Stimulated activated CD4-positive, alpha-beta T cell treated with anti-CD3 and anti-CD28 coated beads, Interleukin-15, amount 100 ng/mL, for 48 hours (primary cell): Measurements from ENCODE around the gene CPED1.

Experiments
- DNase-seq, 2 donors: peaks; one replicate each; pipeline ENCODE4 v3.0.0-alpha.2; 2020; ENCODE audit warnings: low read depth in 2 of 2

Gene CPED1

DNA sequence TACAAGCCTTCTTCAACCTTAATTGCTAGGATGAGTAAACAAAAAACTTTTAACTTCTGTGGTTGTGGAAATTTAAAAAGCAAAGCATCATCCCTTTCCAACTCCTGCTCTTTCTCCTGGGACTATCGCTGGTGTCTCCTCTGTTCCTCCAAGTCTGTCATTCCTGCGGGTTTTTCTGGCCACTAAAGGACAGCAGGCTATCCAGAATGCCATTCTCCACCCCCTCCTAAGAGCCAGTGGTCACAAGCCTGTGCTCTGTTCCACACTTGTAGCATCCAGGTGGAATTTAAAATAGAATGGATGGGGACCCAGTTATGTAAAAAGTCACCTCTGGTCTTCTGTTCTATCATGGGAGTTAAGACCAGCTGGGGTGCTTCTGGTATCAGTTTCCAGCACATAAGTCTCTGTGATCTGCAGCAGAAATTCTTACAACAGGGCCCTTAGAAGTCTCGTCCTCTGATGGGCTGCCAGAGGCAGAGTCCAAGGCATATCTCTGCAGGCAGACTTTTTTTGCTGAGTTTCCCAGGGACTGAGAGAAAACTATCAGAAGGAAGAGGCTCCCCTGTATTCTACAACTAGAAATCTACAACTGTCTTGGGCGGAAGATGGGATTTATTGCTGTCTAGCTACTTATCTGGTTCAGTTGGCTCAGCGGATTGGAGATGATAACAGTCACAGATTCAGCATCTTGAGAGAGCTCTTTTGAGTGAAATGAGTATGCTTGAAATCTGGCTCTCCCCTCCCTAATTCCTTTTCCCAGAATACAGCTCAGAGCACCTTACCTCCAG, 335.2 kb downstream of the CPED1 start:
- no peak for DNase-seq

GRCh38 chr7:121327671-121328070, 339.2 kb downstream of the CPED1 start:
- DNase-seq, result no peak

DNA sequence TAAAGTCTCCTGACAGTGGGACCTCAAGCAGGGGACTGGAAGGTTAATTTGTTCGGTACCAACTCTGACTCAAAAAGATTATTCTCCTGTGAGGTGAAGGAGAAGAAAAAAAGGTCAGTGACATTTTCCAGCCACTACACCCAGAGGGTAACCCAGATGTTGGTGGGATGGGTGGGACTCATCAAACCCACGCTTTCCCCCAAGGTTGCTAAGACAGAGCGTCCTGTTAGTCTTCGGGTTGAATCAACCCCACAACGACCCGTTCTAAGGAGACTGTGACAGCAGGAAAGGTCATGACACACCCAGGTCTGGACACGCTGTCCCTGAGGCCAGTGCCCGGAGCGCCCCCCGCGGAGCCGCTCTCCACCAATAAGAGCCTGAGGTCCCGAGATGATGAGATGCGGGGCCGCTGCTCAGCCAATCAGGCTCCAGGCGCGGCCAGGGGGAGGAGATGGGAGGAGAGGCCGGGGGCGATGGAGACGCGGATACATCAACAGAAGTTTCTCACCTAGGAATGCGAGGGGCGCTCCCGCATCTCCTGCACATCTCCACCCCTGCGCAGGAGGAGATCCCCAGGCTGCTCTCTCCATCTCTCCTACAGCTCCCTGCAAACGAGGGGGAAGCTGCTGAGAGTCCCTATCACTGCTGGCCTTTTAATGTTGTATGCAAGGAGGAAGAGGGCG, 340.1 kb downstream of the CPED1 start, which contains the start of gene WNT16:
Gene WNT16 (plus strand): TSS at position 493 of the 683 bp plus-strand sequence. CDS start 293 bp downstream, outside the sequence.
- no peak for DNase-seq

- peak; percentile 7 to 16 for DNase-seq
These were observed 340.9 kb downstream of the CPED1 start for GRCh38 chr7:121329191-121330052.

DNA sequence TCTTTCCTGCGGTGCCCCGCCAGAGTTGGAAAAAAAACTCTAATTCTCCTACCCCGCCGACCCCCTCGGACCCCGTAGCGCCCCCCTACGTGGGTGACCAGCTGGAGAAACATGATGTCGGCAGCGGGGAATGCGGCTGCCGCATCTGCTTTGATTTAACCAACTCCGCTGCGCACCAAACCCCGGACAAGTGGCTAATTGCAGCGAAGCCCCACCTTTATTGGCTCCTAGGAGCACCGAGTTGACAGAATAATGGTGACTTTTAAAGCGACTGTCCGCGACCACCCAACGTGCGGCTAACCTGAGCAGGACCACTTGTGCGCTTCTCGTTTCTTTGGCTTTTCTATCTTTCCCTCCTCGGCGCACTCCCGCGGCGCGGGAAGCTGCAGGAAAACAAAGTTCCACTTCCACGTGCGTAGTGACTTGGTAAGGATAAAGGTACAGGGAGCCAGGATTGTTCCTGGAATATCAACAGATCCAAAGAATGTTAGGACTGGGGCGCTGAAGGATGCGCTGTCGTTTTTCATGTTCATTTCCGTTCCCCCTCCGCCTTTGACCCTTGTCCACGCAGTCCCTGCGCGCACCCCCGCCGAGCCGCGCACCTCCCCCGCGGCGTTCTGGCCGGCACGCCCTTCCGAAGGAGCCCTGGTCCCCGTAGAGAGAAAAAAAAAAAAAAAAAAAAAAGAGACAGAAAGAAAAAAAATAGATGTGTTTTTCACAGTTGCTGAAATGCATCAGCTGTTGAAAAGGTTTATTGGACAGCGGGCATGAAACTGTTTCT, 341.7 kb downstream of the CPED1 start:
- no peak for DNase-seq

GRCh38 chr7:121331048-121331447, 342.5 kb downstream of the CPED1 start:
- DNase-seq, result no peak

GRCh38 chr7:121331574-121331973, 343.1 kb downstream of the CPED1 start:
- DNase-seq, result no peak

GRCh38 chr7:121334376-121334775, 345.9 kb downstream of the CPED1 start:
- DNase-seq, result no peak

- DNase-seq, result no peak
These were observed 346.6 kb downstream of the CPED1 start for GRCh38 chr7:121334875-121335648.

DNA sequence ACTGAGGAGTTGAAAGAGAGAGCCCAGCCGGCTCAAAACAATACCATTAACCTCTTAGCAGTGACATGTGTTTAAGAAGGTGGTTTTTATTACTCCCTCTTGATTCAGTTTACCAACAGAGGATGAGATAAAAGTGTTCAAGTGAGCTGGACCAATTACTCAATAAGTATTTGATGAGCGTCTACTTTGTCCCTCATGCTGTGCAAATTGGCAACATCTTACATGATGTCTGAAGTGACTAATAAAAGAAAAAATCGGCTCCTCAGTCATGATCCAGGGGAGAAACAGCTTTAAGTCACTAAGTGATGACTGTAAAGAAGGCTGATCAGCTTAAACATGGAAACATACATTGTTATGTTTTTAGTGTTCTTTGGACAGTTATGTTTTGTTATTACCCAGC, 348.1 kb downstream of the CPED1 start:
- DNase-seq, result no peak

DNA sequence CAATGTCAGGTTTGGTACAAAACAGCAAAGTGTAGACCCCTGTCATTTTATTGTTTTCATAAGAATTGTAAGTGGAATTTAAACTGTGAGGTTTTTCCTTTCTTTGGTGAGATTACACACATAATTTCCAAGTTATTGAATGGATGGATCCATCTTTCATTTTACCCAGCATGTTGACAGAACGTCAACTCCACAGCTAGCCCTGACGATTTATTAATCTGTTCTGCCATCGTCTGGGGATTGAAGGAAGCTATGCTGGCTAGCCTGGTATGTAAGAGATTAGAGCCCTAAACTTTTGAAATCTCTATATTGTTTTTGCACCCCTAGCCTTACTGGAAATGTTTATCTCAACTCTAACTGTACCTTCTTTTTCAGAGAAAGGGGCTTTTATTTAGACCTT, 348.9 kb downstream of the CPED1 start:
- no peak for DNase-seq

DNA sequence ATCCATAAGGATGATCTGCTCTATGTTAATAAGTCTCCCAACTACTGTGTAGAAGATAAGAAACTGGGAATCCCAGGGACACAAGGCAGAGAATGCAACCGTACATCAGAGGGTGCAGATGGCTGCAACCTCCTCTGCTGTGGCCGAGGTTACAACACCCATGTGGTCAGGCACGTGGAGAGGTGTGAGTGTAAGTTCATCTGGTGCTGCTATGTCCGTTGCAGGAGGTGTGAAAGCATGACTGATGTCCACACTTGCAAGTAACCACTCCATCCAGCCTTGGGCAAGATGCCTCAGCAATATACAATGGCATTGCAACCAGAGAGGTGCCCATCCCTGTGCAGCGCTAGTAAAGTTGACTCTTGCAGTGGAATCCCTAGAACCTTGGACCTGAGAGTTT, 350.6 kb downstream of the CPED1 start:
- DNase-seq, result no peak

DNA sequence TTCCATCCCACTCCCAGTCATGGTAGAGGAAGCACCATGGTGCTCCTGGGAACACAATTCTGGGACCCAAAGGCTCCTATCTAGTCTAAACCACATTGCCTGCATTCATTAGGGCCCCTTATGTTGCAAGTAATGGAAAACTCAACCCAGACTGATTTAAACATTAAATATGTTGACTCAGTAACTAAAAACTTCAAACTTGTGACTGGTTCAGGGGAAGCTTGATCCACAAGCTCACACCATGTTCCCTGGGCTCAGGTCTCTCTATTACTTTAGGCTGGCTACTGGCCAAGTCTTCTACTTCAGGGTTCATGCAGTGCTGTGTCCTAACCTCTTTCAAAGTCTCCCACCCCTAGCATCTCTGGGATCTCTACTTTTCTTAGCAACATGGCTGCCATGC, 353.4 kb downstream of the CPED1 start:
- DNase-seq, result no peak

DNA sequence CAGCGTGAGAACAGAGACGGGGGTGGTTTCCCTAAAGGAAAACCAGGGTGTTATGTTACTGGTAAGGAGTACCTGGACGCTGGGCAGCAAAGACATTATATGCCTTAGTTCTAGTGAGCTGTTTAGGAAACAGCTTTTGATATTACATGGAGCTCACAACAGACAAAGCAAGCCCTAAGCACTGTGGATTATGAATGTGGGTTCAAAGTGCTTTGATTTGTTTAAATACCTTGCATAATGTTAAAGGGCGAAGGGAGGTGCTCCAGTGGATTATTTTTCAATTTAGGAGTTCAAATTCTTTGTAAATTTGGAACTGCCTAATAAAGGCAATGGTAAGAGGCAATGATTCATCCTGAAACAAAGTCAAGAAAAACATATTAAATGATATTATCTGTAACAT, 354.1 kb downstream of the CPED1 start:
- DNase-seq, result no peak

DNA sequence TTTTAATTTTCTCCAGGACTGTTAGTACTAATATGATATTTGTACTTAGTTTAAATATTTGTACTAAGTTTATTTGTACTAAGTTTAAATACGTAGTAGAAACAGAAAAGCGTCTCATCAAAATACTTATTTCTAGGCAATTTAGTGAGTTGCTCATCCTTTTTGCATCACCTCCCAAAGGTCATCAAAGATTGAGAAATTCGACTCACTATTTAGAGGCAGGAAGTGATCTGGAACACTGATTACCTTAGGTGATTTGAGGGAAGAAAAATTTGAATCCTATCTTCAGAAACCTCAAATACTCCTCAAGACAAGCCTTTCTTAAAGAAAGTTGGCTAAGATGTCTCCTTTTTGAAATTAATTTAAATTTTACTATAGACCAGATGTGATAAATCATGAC, 354.8 kb downstream of the CPED1 start:
- DNase-seq, result no peak

GRCh38 chr7:121344093-121344492, 355.6 kb downstream of the CPED1 start:
- DNase-seq, result no peak

- no peak for DNase-seq
These were observed 356.0 kb downstream of the CPED1 start for GRCh38 chr7:121344497-121344896.
